Measurements from ENCODE around the gene PIH1D1. TPM values are rescaled to one million over a fixed set of nuclear protein-coding genes. Genes with fewer than 3 reads are reported as not detected.
A peak's percentile ranks its signal among the peaks of the same experiment; 100 is the strongest.

The PIH1D1 gene
- total RNA-seq (100 to 1,000 TPM in 1 of 5 donors, 10 to 100 TPM in 4; 58.9 to 193 (median 70.7) TPM), polyA plus RNA-seq (100 to 1,000 TPM in 2 of 3 donors, 10 to 100 TPM in 1; 94.5 to 110 (median 108) TPM)
- long read RNA-seq, donor 1, transcript PIH1D1-201 (9 exons, 1,192 nt): major isoform, 5 of 6 reads
- long read RNA-seq, donor 1, partial matches to known transcripts: 0 of 6 reads
- long read RNA-seq, donor 1, other reads (novel, unspliced or antisense): 0 of 6 reads
- long read RNA-seq, donor 2, transcript PIH1D1-201 (9 exons, 1,192 nt): major isoform, 6 of 15 reads
- long read RNA-seq, donor 2, transcript PIH1D1-223 (2 exons, 474 nt): minor isoform, 5 of 15 reads
- long read RNA-seq, donor 2, partial matches to known transcripts: 0 of 15 reads
- long read RNA-seq, donor 2, other reads (novel, unspliced or antisense): 0 of 15 reads
- long read RNA-seq, donor 3, transcript PIH1D1-223 (2 exons, 474 nt): minor isoform, 5 of 18 reads
- long read RNA-seq, donor 3, transcript PIH1D1-201 (9 exons, 1,192 nt): major isoform, 13 of 18 reads
- long read RNA-seq, donor 3, partial matches to known transcripts: 0 of 18 reads
- long read RNA-seq, donor 3, other reads (novel, unspliced or antisense): 0 of 18 reads
- long read RNA-seq, donor 4, partial matches to known transcripts: 0 of 3 reads
- long read RNA-seq, donor 4, other reads (novel, unspliced or antisense): 0 of 3 reads
- long read RNA-seq, donor 5, transcript PIH1D1-201 (9 exons, 1,192 nt): major isoform, 11 of 14 reads
- long read RNA-seq, donor 5, partial matches to known transcripts: 0 of 14 reads
- long read RNA-seq, donor 5, other reads (novel, unspliced or antisense): 0 of 14 reads
- long read RNA-seq, donor 6, transcript PIH1D1-201 (9 exons, 1,192 nt): major isoform, 26 of 43 reads
- long read RNA-seq, donor 6, transcript PIH1D1-223 (2 exons, 474 nt): minor isoform, 9 of 43 reads
- long read RNA-seq, donor 6, partial matches to known transcripts: 0 of 43 reads
- long read RNA-seq, donor 6, other reads (novel, unspliced or antisense): 5 of 43 reads
- long read RNA-seq, donor 7, transcript PIH1D1-201 (9 exons, 1,192 nt): major isoform, 16 of 25 reads
- long read RNA-seq, donor 7, transcript PIH1D1-223 (2 exons, 474 nt): minor isoform, 7 of 25 reads
- long read RNA-seq, donor 7, partial matches to known transcripts: 0 of 25 reads
- long read RNA-seq, donor 7, other reads (novel, unspliced or antisense): 0 of 25 reads
- long read RNA-seq, donor 8, transcript PIH1D1-223 (2 exons, 474 nt): minor isoform, 7 of 34 reads
- long read RNA-seq, donor 8, transcript PIH1D1-201 (9 exons, 1,192 nt): major isoform, 13 of 34 reads
- long read RNA-seq, donor 8, partial matches to known transcripts: 11 of 34 reads
- long read RNA-seq, donor 8, other reads (novel, unspliced or antisense): 0 of 34 reads
- long read RNA-seq, donor 9, transcript PIH1D1-201 (9 exons, 1,192 nt): major isoform, 8 of 15 reads
- long read RNA-seq, donor 9, transcript PIH1D1-223 (2 exons, 474 nt): minor isoform, 6 of 15 reads
- long read RNA-seq, donor 9, partial matches to known transcripts: 0 of 15 reads
- long read RNA-seq, donor 9, other reads (novel, unspliced or antisense): 0 of 15 reads
- long read RNA-seq, donor 10, transcript PIH1D1-201 (9 exons, 1,192 nt): major isoform, 5 of 6 reads
- long read RNA-seq, donor 10, partial matches to known transcripts: 0 of 6 reads
- long read RNA-seq, donor 10, other reads (novel, unspliced or antisense): 0 of 6 reads

- intact Hi-C loops (cut with DNase I; ENCODE audit: low total_unique reads): no loop called here
- H3K27ac ChIP-seq: peak within 1 kb of the TSS; percentile 94 to 99 (median 97)
- TF ChIP-seq POLR2AphosphoS5 (IDR thresholded peaks at IDR 0.05) (peak; percentile 72 to 98 (median 84)), EP300 (IDR thresholded peaks at IDR 0.05) (no peak), POLR2A (IDR thresholded peaks at IDR 0.05) (no peak), CTCF (IDR thresholded peaks at IDR 0.05) (peak in 1 of 7 experiments; percentile 20)
- peaks cover 6 to 37% (median 33%) of the 10 kb centered on the region in 4 donors for H3K36me3 ChIP-seq
- H3K9me3 ChIP-seq: no peaks in the 10 kb centered on the region
- peak within 1 kb of the TSS; percentile 69 to 98 (median 90) for H3K4me3 ChIP-seq
- DNase-seq: peak; percentile 98 to 99
- peaks cover 9 to 60% (median 42%) of the 10 kb centered on the region in 4 donors for H3K4me1 ChIP-seq
- H3K27me3 ChIP-seq: no peaks in the 10 kb centered on the region
- WGBS, 5 donors: 0 to 1% (median 1%) methylated on average over 34 to 42 of the region's 42 CpGs
Observed at GRCh38 chr19:49451430-49452181, at the start of gene PIH1D1. TSS of gene PIH1D1 (minus strand) at chr19:49451814. CDS start at chr19:49451574, 240 bp downstream.

GRCh38 chr19:49499030-49499670 is 47.5 kb upstream of the PIH1D1 start:
- no peaks in the 10 kb centered on the region for H3K27me3 ChIP-seq
- H3K4me1 ChIP-seq: peaks cover 44 to 64% (median 60%) of the 10 kb centered on the region in 4 donors
- WGBS, 5 donors: 56 to 68% (median 65%) methylated on average over 17 to 19 of the region's 19 CpGs
- peak overlapping the region; percentile 6 to 80 (median 74) for H3K27ac ChIP-seq
- H3K4me3 ChIP-seq: peak overlapping the region; percentile 31 to 76 (median 54)
- H3K36me3 ChIP-seq: peaks cover 27 to 30% (median 30%) of the 10 kb centered on the region in 4 donors
- peak in 1 of 2 donors; percentile 14 for DNase-seq
- no peaks in the 10 kb centered on the region for H3K9me3 ChIP-seq
- no peak for TF ChIP-seq EP300 (IDR thresholded peaks at IDR 0.05)
- TF ChIP-seq CTCF (IDR thresholded peaks at IDR 0.05): no peak
- TF ChIP-seq POLR2A (IDR thresholded peaks at IDR 0.05): no peak
- no peak for TF ChIP-seq POLR2AphosphoS5 (IDR thresholded peaks at IDR 0.05)
- intact Hi-C loops (cut with DNase I; ENCODE audit: low total_unique reads): no loop called here

- 65 to 80% (median 74%) methylated on average over 7 of the region's 7 CpGs for WGBS, 5 donors
- H3K27ac ChIP-seq: peak overlapping the region in 2 of 5 donors; percentile 80 to 98
- peak overlapping the region in 2 of 4 donors; percentile 72 to 76 for H3K4me3 ChIP-seq
- TF ChIP-seq POLR2AphosphoS5 (IDR thresholded peaks at IDR 0.05): no peak
- TF ChIP-seq POLR2A (IDR thresholded peaks at IDR 0.05): no peak
- no peak for TF ChIP-seq EP300 (IDR thresholded peaks at IDR 0.05)
- TF ChIP-seq CTCF (IDR thresholded peaks at IDR 0.05): no peak
- no peak for DNase-seq
- peaks cover 44 to 62% (median 60%) of the 10 kb centered on the region in 4 donors for H3K4me1 ChIP-seq
- no peaks in the 10 kb centered on the region for H3K9me3 ChIP-seq
- intact Hi-C loops (cut with DNase I; ENCODE audit: low total_unique reads): no loop called here
- peaks cover 27 to 30% (median 30%) of the 10 kb centered on the region in 4 donors for H3K36me3 ChIP-seq
- H3K27me3 ChIP-seq: no peaks in the 10 kb centered on the region
Observed at GRCh38 chr19:49498475-49498874, 46.9 kb upstream of the PIH1D1 start.
